HK-2 (cell line): ENCODE results near the gene ELMO1.

Experiments
- DNase-seq: peaks from one replicate; pipeline ENCODE4 v3.0.0-alpha.2; 2018; ENCODE audit not compliant: unreplicated experiment

The ELMO1 gene

GRCh38 chr7:37267251-37267650 is 181.4 kb downstream of the ELMO1 start:
- DNase-seq, result no peak

DNA sequence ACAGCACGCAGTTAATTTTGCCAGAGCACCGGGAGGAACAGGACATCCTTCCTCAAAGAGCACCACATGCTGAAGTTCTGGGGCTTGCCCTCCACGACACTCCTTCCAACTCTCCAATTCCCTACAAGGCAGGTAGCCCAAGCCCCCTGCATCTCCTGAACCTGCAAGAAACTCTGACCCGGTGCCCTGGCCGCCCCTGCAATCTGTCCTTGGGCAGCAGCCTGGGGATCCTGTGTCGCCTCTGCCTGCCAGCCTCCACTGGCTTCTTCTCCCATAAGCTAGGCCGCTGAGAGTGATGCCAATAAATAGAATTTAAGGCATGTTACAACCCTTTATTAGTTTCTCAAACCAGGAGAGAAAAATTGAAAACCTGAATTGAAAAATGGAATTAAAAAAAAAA is 182.8 kb downstream of the ELMO1 start:
- DNase-seq, result no peak

- no peak for DNase-seq
These were observed 183.7 kb downstream of the ELMO1 start for GRCh38 chr7:37265006-37265405.

- DNase-seq, result no peak
These were observed 186.5 kb downstream of the ELMO1 start for GRCh38 chr7:37262181-37262580.

DNA sequence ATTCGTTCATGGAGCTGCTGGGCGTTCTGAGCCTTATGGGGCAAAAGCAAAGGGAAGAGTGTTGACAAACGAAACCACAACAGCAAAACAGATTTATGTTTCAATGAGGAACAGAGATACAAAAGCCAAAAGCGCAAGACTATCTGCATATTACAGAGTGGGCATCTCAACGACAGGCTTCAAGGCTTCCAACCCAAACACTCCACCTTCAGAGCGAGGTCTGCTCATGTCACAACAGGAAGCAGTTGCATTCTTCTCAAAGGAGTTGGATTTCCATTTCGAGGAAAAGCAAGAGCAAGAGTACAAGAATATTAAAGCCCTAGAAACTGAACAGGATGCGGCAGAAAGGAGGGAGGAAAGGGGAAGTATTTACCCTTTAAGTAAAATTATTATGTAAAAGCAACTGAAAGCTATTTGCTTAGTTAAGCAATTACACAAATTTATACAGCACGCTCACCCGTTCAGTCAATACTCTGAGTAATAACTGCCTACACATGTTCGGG is 189.3 kb downstream of the ELMO1 start:
- no peak for DNase-seq

GRCh38 chr7:37256631-37257030 is 192.0 kb downstream of the ELMO1 start:
- DNase-seq, result no peak

DNA sequence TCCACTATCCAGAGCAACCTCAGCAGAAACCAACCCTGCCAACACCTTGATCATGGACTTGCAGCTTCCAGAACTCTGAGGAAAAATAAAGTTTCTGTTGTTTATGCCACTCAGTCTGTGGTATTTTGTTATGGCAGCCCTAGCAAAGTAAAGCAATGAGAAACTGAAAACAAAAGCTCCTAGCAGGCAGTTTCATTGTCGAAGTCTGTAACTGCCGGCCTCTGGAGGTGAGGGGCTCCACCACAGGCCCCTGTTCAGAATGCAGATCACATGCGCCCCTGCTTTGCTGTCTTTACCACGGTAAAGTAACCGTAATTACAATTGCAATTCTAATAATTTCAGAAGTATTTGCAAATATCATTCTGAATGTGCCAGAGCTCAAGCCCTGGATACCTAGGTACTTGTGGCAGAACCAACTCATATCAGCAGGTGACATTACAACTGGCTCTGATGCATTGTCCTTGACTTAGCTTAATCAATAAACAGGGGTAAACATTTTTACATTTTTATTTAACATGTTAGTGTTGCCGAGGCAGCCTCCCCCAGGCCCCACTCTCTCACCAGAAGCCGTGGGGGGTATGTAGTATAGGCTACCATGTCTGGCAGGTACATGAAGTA is 193.2 kb downstream of the ELMO1 start:
- no peak for DNase-seq

DNA sequence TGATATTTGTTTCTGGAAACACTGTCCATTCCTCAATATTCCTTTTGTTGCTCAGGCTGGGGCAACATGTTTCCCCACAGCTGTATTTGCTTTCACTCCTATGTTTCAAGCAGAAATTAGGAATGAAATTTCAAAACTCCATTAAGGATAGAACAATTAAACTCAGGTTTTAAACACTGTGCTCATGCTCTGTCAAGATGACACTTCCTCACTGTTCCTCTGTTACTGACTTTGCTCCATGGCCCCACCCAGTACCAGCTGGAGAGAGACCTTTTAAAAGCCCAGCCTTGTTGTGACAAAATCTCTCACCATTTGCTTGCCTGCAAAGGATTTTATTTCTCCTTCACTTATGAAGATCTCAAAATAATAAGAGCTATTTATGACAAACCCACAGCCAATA is 197.4 kb downstream of the ELMO1 start:
- no peak for DNase-seq

GRCh38 chr7:37249240-37249639 is 199.4 kb downstream of the ELMO1 start:
- no peak for DNase-seq

DNA sequence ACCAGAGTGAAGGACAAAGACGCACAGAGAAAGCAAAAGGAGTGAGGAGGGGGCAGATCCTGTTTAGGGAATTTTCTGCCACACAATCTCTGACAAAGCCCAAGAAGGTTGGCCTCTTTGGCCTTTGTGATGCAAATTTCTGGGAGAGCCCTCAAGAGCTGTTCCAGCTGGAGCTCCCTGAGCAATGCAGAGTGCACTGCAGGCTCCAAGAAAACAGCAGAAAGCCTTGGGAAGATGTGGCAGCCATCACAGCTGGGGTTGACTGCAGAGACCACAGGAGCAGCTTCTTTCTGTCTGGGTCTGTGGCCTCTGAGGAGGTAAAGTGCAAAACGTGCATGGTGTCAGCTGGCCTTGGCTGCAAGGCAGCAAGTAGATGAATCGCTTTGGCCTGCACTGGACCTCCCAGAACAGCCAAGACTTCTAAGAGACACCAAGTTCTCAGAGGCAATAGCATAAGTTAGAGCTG is 200.2 kb downstream of the ELMO1 start:
- DNase-seq, result no peak

DNA sequence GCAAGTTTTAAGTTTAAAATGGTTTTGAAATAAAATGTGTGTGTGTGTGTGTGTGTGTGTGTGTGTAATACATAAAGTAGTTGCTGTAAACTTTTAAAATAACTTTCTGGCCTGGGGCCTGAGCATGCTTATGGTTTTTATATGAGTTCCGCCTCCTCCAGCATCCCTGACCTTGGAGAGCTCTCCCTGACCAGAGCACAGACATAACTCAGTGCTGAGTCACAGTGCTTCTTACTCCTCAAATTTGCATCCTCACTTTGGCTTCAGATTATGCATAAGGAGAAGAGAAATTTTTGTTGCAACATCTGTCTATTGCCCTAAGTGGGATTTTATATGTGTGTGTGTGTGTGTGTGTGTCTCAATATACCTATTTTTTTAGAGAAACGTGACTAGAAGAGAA is 200.8 kb downstream of the ELMO1 start:
- no peak for DNase-seq

- no peak for DNase-seq
These were observed 203.1 kb downstream of the ELMO1 start for GRCh38 chr7:37245590-37245989.

- DNase-seq, result no peak
These were observed 211.8 kb downstream of the ELMO1 start for GRCh38 chr7:37236906-37237305.

- DNase-seq, result no peak
These were observed 212.9 kb downstream of the ELMO1 start for GRCh38 chr7:37235813-37236212.

- DNase-seq, result no peak
These were observed 213.7 kb downstream of the ELMO1 start for GRCh38 chr7:37234928-37235327.

- DNase-seq, result no peak
These were observed 214.3 kb downstream of the ELMO1 start for GRCh38 chr7:37234334-37234733.

GRCh38 chr7:37231613-37232012 is 217.1 kb downstream of the ELMO1 start:
- DNase-seq, result no peak

- DNase-seq, result no peak
These were observed 218.4 kb downstream of the ELMO1 start for GRCh38 chr7:37230221-37230620.

GRCh38 chr7:37229381-37229780 is 219.3 kb downstream of the ELMO1 start:
- DNase-seq, result no peak

GRCh38 chr7:37225285-37225969 is 223.2 kb downstream of the ELMO1 start:
- no peak for DNase-seq

DNA sequence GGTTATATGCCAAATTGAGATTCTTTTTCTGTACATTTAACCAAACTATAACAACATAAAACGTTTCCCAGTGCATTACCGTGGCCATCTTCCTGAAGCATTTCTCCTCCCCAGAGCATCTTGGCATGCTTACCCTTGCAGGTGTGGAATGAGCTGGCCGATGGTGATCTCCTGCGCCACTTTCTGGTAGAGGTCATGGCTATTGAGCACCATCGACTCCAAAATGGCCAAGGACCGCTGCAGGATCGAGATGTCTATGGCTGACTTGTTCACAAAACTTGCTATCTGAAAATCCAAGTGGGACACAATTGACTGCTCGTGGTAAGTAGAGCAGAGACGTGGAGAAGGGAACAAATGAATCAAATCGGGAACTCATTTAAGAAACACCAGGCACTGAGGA is 223.9 kb downstream of the ELMO1 start:
- DNase-seq, result no peak

DNA sequence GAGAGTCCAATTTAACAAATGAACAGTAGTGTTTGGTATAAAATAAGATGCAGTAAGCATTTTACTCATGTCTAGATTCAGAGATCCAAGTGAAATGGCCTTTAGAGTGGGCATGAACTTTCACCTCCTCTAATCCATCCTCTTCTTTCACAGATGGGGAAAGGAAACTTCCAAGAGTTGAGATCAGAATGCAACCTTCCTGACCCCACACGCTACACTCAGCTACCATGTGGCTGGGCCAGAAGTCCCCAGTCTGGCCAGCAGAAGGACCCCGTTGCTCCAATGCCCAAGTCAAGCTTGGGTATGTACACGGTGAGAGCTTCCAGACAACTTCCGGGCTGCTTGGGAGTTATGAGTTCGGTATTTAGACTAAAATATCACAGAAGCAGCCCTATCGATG is 228.0 kb downstream of the ELMO1 start:
- no peak for DNase-seq

- no peak for DNase-seq
These were observed 229.7 kb downstream of the ELMO1 start for GRCh38 chr7:37218956-37219355.

GRCh38 chr7:37216923-37217322 is 231.7 kb downstream of the ELMO1 start:
- no peak for DNase-seq
